ENCODE data around the gene SLC12A6. TPM values are rescaled to one million over a fixed set of nuclear protein-coding genes. Genes with fewer than 3 reads are reported as not detected.
"Not testable (repeated sequence)": the region's sequence is repeated elsewhere in the genome, so short reads cannot be mapped to it uniquely, and the experiment has no call there.

Gene SLC12A6
- total RNA-seq, 2 experiments from 2014 or later, result 11.5 to 14.9 TPM

DNA sequence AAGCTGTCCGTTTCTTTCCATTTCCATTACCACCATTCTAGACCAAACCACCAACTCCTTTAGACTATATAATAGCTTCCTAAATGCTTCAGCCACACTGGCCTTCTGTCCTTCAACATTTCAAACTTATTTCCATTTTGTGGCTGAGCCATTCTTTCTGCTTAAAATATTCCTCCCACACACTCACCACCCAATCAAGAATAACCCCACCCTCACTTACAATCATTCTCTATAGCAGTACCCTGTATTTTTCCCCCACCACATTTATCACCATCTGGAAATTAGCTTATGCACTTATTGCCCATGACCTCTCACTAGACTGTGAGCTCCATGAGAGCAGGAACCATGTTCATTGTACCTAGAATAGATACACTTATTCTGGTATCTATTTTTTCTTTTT, 134.3 kb downstream of the SLC12A6 start:
- peaks cover 3% of the 10 kb centered on the region for H3K4me1 ChIP-seq (ENCODE audit: insufficient read depth, low read length, poor library complexity, severe bottlenecking)
- no peak overlapping the region for H2AFZ ChIP-seq (ENCODE audit: low read length)
- no peaks in the 10 kb centered on the region for H3K9me3 ChIP-seq (ENCODE audit: low read length)
- no peak overlapping the region for H3K27ac ChIP-seq (ENCODE audit: low read depth, low read length, poor library complexity, severe bottlenecking)
- DNase-seq (ENCODE audit: low spot score), result no peak
- POLR2A ChIA-PET, result no interaction called here
- H3K4me3 ChIP-seq (ENCODE audit: low read depth, low read length, poor library complexity, severe bottlenecking), result no peak overlapping the region
- TF ChIP-seq EZH2phosphoT487 (IDR thresholded peaks at IDR 0.05; ENCODE audit: borderline replicate concordance, low read depth, low read length), result no peak
- TF ChIP-seq, protein P1, sequence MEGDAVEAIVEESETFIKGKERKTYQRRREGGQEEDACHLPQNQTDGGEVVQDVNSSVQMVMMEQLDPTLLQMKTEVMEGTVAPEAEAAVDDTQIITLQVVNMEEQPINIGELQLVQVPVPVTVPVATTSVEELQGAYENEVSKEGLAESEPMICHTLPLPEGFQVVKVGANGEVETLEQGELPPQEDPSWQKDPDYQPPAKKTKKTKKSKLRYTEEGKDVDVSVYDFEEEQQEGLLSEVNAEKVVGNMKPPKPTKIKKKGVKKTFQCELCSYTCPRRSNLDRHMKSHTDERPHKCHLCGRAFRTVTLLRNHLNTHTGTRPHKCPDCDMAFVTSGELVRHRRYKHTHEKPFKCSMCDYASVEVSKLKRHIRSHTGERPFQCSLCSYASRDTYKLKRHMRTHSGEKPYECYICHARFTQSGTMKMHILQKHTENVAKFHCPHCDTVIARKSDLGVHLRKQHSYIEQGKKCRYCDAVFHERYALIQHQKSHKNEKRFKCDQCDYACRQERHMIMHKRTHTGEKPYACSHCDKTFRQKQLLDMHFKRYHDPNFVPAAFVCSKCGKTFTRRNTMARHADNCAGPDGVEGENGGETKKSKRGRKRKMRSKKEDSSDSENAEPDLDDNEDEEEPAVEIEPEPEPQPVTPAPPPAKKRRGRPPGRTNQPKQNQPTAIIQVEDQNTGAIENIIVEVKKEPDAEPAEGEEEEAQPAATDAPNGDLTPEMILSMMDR (conservative IDR thresholded peaks at IDR 0.05; ENCODE audit: low read length), result no peak
- H3K79me2 ChIP-seq (ENCODE audit: insufficient read depth, low read depth, low read length), result peaks cover 44% of the 10 kb centered on the region
- CTCF ChIA-PET (ENCODE audit: unreplicated experiment), result no interaction called here
- no peaks in the 10 kb centered on the region for H3K9me2 ChIP-seq (ENCODE audit: insufficient read depth, low read length)
- intact Hi-C loops (cut with micrococcal nuclease; ENCODE audit: unreplicated experiment), result no loop called here
- no peak overlapping the region for H3K4me2 ChIP-seq (ENCODE audit: low read length)
- BruUV-seq (replicated peaks), result no TSS peak
- H4K20me1 ChIP-seq (ENCODE audit: insufficient read depth, low read length), result no peaks in the 10 kb centered on the region
- peaks cover 34% of the 10 kb centered on the region for H3K36me3 ChIP-seq (ENCODE audit: insufficient read depth, low read length)

DNA sequence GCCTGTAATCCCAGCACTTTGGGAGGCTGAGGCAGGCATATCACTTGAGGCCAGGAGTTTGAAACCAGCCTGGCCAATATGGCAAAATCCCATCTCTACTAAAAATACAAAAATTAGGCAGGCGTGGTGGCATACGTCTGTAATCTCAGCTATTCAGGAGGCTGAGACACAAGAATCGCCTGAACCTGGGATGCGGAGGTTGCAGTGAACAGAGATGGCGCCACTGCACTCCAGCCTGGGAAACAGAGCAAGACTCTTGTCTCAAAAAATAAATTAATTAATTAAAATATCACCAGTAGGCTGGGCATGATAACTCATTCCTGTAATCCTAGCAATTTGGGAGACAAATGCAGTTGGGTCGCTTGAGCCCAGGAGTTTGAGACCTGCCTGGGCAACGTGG, 144.3 kb downstream of the SLC12A6 start:
- not testable (repeated sequence) for BruUV-seq (replicated peaks); H2AFZ ChIP-seq (ENCODE audit: low read length)
- peaks cover 42% of the 10 kb centered on the region; the same call in 1 of the 2 replicates for H3K79me2 ChIP-seq (ENCODE audit: insufficient read depth, low read depth, low read length)

DNA sequence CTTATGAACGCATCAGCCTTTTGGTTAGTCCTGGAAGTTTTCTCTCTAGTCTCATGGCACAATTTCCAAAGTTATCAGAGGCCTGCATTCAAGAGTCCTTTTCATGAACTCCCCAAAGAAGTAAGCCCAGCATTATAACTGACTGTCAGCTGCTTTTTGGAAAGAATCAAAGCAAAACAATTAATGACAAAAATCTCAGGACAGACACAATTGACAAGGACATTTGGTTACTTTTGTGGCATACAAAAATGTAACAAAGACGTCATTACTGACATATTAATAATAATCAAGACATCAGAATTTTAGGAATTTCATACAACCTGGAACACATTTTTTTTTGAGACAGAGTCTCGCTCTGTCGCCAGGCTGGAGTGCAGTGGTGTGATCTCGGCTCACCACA, 148.9 kb downstream of the SLC12A6 start:
- H2AFZ ChIP-seq (ENCODE audit: low read length), result no peak overlapping the region
- peaks cover 35% of the 10 kb centered on the region; the same call in 1 of the 2 replicates for H3K79me2 ChIP-seq (ENCODE audit: insufficient read depth, low read depth, low read length)
- no peak overlapping the region for H3K4me3 ChIP-seq (ENCODE audit: low read depth, low read length, poor library complexity, severe bottlenecking)
- intact Hi-C loops (cut with micrococcal nuclease; ENCODE audit: unreplicated experiment), result no loop called here
- H3K4me1 ChIP-seq (ENCODE audit: insufficient read depth, low read length, poor library complexity, severe bottlenecking), result no peaks in the 10 kb centered on the region
- ChIA-PET POLR2A (no interaction called here), CTCF (ENCODE audit: unreplicated experiment) (no interaction called here)
- H4K20me1 ChIP-seq (ENCODE audit: insufficient read depth, low read length), result no peaks in the 10 kb centered on the region
- peaks cover 56% of the 10 kb centered on the region for H3K36me3 ChIP-seq (ENCODE audit: insufficient read depth, low read length)
- BruUV-seq (replicated peaks), result no TSS peak
- DNase-seq (ENCODE audit: low spot score), result no peak
- TF ChIP-seq EZH2phosphoT487 (IDR thresholded peaks at IDR 0.05; ENCODE audit: borderline replicate concordance, low read depth, low read length), result no peak
- TF ChIP-seq, protein P1 (conservative IDR thresholded peaks at IDR 0.05; ENCODE audit: low read length), result no peak
- no peak overlapping the region for H3K27ac ChIP-seq (ENCODE audit: low read depth, low read length, poor library complexity, severe bottlenecking)
- peaks cover 6% of the 10 kb centered on the region; the same call in 1 of the 2 replicates for H3K9me3 ChIP-seq (ENCODE audit: low read length)
- H3K4me2 ChIP-seq (ENCODE audit: low read length), result no peak overlapping the region
- H3K9me2 ChIP-seq (ENCODE audit: insufficient read depth, low read length), result no peaks in the 10 kb centered on the region

More for the DNA sequence above, 144.3 kb downstream of the SLC12A6 start:
- H3K4me2 ChIP-seq (ENCODE audit: low read length); H3K4me1 ChIP-seq (ENCODE audit: insufficient read depth, low read length, poor library complexity, severe bottlenecking); H3K9me3 ChIP-seq (ENCODE audit: low read length); DNase-seq (ENCODE audit: low spot score); CTCF ChIA-PET (ENCODE audit: unreplicated experiment); H3K4me3 ChIP-seq (ENCODE audit: low read depth, low read length, poor library complexity, severe bottlenecking); H4K20me1 ChIP-seq (ENCODE audit: insufficient read depth, low read length); H3K27ac ChIP-seq (ENCODE audit: low read depth, low read length, poor library complexity, severe bottlenecking); intact Hi-C loops (cut with micrococcal nuclease; ENCODE audit: unreplicated experiment); H3K9me2 ChIP-seq (ENCODE audit: insufficient read depth, low read length): not testable (repeated sequence)
- H3K36me3 ChIP-seq (ENCODE audit: insufficient read depth, low read length), result peaks cover 29% of the 10 kb centered on the region; the same call in 1 of the 2 replicates
- POLR2A ChIA-PET, result interaction anchor here (0.7 kb wide), 1 partner anchor 452 kb away, joined by 5 read pairs; no protein-coding TSS in a partner anchor
- TF ChIP-seq, protein P1 (conservative IDR thresholded peaks at IDR 0.05; ENCODE audit: low read length), result 0 out of 2 replicates have a peak, but pooled peaks have one; percentile 24
